Measurements from ENCODE around the gene PRDM12. TPM values are rescaled to one million over a fixed set of nuclear protein-coding genes. Genes with fewer than 3 reads are reported as not detected.

PRDM12 gene
- total RNA-seq (2022; extraction: Qiagen RNA extraction) = 0.22 to 0.34 TPM (median 0.26 TPM) in 5 replicates

DNA sequence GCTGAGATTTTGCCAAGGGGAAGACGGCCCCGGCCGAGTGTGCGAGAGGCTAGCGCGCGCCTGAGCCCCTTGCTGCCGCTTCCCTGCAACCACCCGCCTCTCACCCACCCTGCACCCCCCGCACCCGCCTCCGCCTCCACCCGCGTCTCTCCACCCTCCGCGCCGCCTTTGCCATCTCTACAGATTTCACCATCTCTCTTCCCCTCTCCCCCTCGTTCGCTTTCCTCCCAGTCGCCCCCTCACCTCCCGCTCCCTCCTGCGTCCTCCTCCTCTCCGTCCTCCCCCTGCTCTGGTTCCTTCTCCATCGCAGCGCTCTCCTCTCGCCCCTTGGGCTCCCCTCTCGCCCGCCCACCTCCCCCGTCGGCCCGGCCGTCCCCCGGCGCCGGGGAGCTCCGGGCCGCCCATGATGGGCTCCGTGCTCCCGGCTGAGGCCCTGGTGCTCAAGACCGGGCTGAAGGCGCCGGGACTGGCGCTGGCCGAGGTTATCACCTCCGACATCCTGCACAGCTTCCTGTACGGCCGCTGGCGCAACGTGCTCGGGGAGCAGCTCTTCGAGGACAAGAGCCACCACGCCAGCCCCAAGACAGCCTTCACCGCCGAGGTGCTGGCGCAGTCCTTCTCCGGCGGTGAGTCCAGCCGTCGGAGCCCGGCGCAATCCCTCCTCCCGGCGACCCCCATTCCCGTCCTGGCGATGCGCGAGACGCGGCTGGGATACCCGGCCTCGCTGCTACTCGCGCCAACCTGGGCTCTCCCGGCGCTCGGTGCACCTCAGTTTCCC is at the start of gene PRDM12:
PRDM12 (plus strand) TSS at position 344 of the 778 bp plus-strand sequence; CDS start at position 404, 60 bp downstream.

GRCh38 chr9:130693426-130694191 is 29.2 kb downstream of the PRDM12 start, which contains the start of gene EXOSC2:
EXOSC2 (plus strand) TSS chr9:130693780; CDS start chr9:130693792, 12 bp downstream.

Other genes starting within 250 kb of the PRDM12 start
- 18.7 to 22.4 TPM (median 20.7 TPM) in 5 replicates for gene ASS1, start 219.6 kb upstream of the PRDM12 start, total RNA-seq (2022; extraction: Qiagen RNA extraction)
- 47.9 to 56.1 TPM (median 53.2 TPM) in 5 replicates for gene FUBP3, start 85.0 kb upstream of the PRDM12 start, total RNA-seq (2022; extraction: Qiagen RNA extraction)
- 49.6 to 70.5 TPM (median 53.2 TPM) in 5 replicates for gene EXOSC2, start 29.2 kb downstream of the PRDM12 start, total RNA-seq (2022; extraction: Qiagen RNA extraction)
- gene ABL1, start 170.7 kb downstream of the PRDM12 start, total RNA-seq (2022; extraction: Qiagen RNA extraction) = 33.8 to 59.2 TPM (median 57.9 TPM) in 5 replicates
- gene QRFP, start 232.2 kb downstream of the PRDM12 start, total RNA-seq (2022; extraction: Qiagen RNA extraction) = 0.06 TPM in 1 of 5 replicates, not detected in the others

Data from A549 treated with dexamethasone at 1 μM for 4 hours (cell line).